A549 (cell line): ENCODE results near the gene ZNF423. TPM values are rescaled to one million over a fixed set of nuclear protein-coding genes. Genes with fewer than 3 reads are reported as not detected.

ENCODE experiments used
- ATAC-seq, 2 experiments: fragments of 200-7000 bp in 1 of 2; fragments of >200 bp in 1 of 2; cut with Nextera tagmentation in 1 of 2; cut with Tn5 transposase in 1 of 2; 3 replicates each; pipeline versions ENCODE4 v1.8.0 to v1.9.1; 2018 to 2020; ENCODE audit warnings: mild to moderate bottlenecking in 1 of 2, moderate library complexity in 1 of 2
- CTCF ChIA-PET: fragments of 300-600 bp; sonication (Branson Sonifier 250); formaldehyde crosslinking; extraction: SDS; loops from one replicate; lab custom pipeline; 2021; ENCODE audit warnings: antibody characterized with exemption, inconsistent platforms; lab: Yijun Ruan, JAX
- POLR2A ChIA-PET: fragments of 350-600 bp; formaldehyde crosslinking; extraction: SDS; loops from one replicate; lab custom pipeline; 2021; ENCODE audit warnings: antibody characterized with exemption, inconsistent platforms; lab: Yijun Ruan, JAX
- DNase-seq, 2 experiments: peaks; one replicate each; pipeline versions ENCODE4 v3.0.0 to v3.0.0-alpha.2; 2011 to 2016; ENCODE audit warnings: low read depth in 1 of 2, low spot score in 1 of 2
- FAIRE-seq: peaks from 2 replicates; lab custom pipeline; 2011; peaks lifted over from hg19 to GRCh38; lab: Jason Lieb, UNC
- H3K27ac ChIP-seq, 2 experiments: fragments of >200 bp; sonication (Bioruptor Twin); formaldehyde crosslinking; 3 replicates each; pipeline ENCODE4 v1.5.1; 2016 to 2017
- H3K4me1 ChIP-seq: fragments of >200 bp; sonication (Bioruptor Twin); formaldehyde crosslinking; 3 replicates; pipeline ENCODE4 v1.6.1; 2016
- H3K4me2 ChIP-seq: fragments of >200 bp; sonication (Bioruptor Twin); formaldehyde crosslinking; 3 replicates; pipeline ENCODE4 v1.6.1; 2016
- H3K4me3 ChIP-seq: fragments of >200 bp; sonication (Bioruptor Twin); formaldehyde crosslinking; 3 replicates; pipeline ENCODE4 v1.5.1; 2016
- H3K9me3 ChIP-seq: fragments of >200 bp; sonication (Bioruptor Twin); formaldehyde crosslinking; 3 replicates; pipeline ENCODE4 v1.6.1; 2016
- CBX8 ChIP-seq: fragments of 200-600 bp; sonication (generic); IDR thresholded peaks from 2 replicates; pipeline ENCODE4 v1.6.1; 2016
- GATA3 ChIP-seq: IDR thresholded peaks from 2 replicates; pipeline ENCODE4 v1.6.1; 2012; ENCODE audit warnings: borderline replicate concordance
- HEYL ChIP-seq: fragments of 250-450 bp; sonication (Bioruptor Pico); IDR thresholded peaks from 2 replicates; pipeline ENCODE4 v1.8.0; 2021; ENCODE audit warnings: mild to moderate bottlenecking, moderate library complexity
- HOXB5 ChIP-seq: fragments of 250-450 bp; sonication (Bioruptor Pico); IDR thresholded peaks from 2 replicates; pipeline ENCODE4 v1.5.0; 2020; ENCODE audit warnings: mild to moderate bottlenecking, moderate library complexity
- JUN ChIP-seq, 2 experiments: fragments of >200 bp; sonication (Bioruptor Twin); formaldehyde crosslinking; IDR thresholded peaks; 2 replicates in 1 of 2; 3 replicates in 1 of 2; pipeline ENCODE4 v1.6.1; 2016 to 2017
- KDM1A ChIP-seq: fragments of 200-600 bp; sonication (generic); IDR thresholded peaks from 2 replicates; pipeline ENCODE4 v1.6.1; 2016; ENCODE audit warnings: low read depth, mild to moderate bottlenecking
- MAZ ChIP-seq: fragments of 150-350 bp; IDR thresholded peaks from 2 replicates; pipeline ENCODE4 v1.6.1; 2014; ENCODE audit warnings: antibody characterized with exemption, low read depth, low read length, borderline replicate concordance
- NPAS2 ChIP-seq: fragments of 250-450 bp; sonication (Bioruptor Pico); IDR thresholded peaks from 2 replicates; pipeline ENCODE4 v1.8.0; 2022; ENCODE audit warnings: mild to moderate bottlenecking, moderate library complexity, borderline replicate concordance
- NR3C1 ChIP-seq: fragments of >200 bp; sonication (Bioruptor Twin); formaldehyde crosslinking; IDR thresholded peaks from 3 replicates; pipeline ENCODE4 v1.6.1; 2017
- POLR2AphosphoS2 ChIP-seq: conservative IDR thresholded peaks from 2 replicates; pipeline ENCODE4 v1.6.1; 2012; ENCODE audit warnings: low read length, improper control_type of control experiment, inconsistent platforms
- RAD21 ChIP-seq, 2 experiments: fragments of >200 bp in 1 of 2; sonication (Bioruptor Twin) in 1 of 2; formaldehyde crosslinking in 1 of 2; IDR thresholded peaks in 1 of 2; conservative IDR thresholded peaks in 1 of 2; 2 replicates in 1 of 2; 3 replicates in 1 of 2; pipeline ENCODE4 v1.6.1; 2012 to 2018; ENCODE audit warnings: inconsistent platforms in 1 of 2
- RARB ChIP-seq: fragments of 250-450 bp; sonication (Bioruptor Pico); IDR thresholded peaks from 2 replicates; pipeline ENCODE4 v1.8.0; 2021; ENCODE audit warnings: mild to moderate bottlenecking, moderate library complexity
- REST ChIP-seq: fragments of 200-600 bp; sonication (generic); IDR thresholded peaks from 2 replicates; pipeline ENCODE4 v1.6.1; 2016; ENCODE audit warnings: antibody characterized with exemption, mild to moderate bottlenecking, moderate library complexity
- SMC3 ChIP-seq: fragments of >200 bp; sonication (Bioruptor Twin); formaldehyde crosslinking; IDR thresholded peaks from 3 replicates; pipeline ENCODE4 v1.6.1; 2018; ENCODE audit warnings: inconsistent platforms
- SREBF2 ChIP-seq: fragments of 450-650 bp; IDR thresholded peaks from 2 replicates; pipeline ENCODE4 v1.6.1; 2014; ENCODE audit warnings: mild to moderate bottlenecking, moderate library complexity
- TFCP2L1 ChIP-seq: fragments of 250-450 bp; sonication (Bioruptor Pico); IDR thresholded peaks from 2 replicates; pipeline ENCODE4 v1.5.0; 2021; ENCODE audit warnings: mild to moderate bottlenecking
- ZC3H11A ChIP-seq: fragments of 450-650 bp; IDR thresholded peaks from 2 replicates; pipeline ENCODE4 v1.6.1; 2014; ENCODE audit warnings: antibody characterized with exemption, mild to moderate bottlenecking
- ZFP36 ChIP-seq: fragments of 450-650 bp; IDR thresholded peaks from 2 replicates; pipeline ENCODE4 v1.6.1; 2014; ENCODE audit warnings: borderline replicate concordance; ENCODE audit not compliant: partially characterized antibody
- WGBS: methylation state at CpG from one replicate; pipeline ENCODE4 v1.1.6; 2017; ENCODE audit errors: missing lambda C conversion rate; 5-methylcytosine and 5-hydroxymethylcytosine counted together
- polyA plus RNA-seq, 4 experiments: library from polyadenylated mRNA; depleted of rRNA in 3 of 4; stranded (reverse); fragments of >200 nt; fragmentation: RNase III in 1 of 4; extraction: RNeasy Plus Mini Kit Qiagen cat#74134 plus additional on column Dnase treatment in 1 of 4; gene quantifications; 2 replicates in 3 of 4; 3 replicates in 1 of 4; pipeline ENCODE4 v1.2.3, GENCODE V29; 2011 to 2017
- TF ChIP-seq, protein P1 (sequence below): fragments of 250-450 bp; sonication (Bioruptor Pico); IDR thresholded peaks from 2 replicates; pipeline ENCODE4 v1.5.0; 2021; ENCODE audit warnings: mild to moderate bottlenecking, moderate library complexity, borderline replicate concordance
- TF ChIP-seq, protein P2 (sequence below): fragments of >200 bp; sonication (Bioruptor Twin); formaldehyde crosslinking; IDR thresholded peaks from 2 replicates; pipeline ENCODE4 v1.6.1; 2016

The ZNF423 gene
- polyA plus RNA-seq, 2 of the 4 experiments (the other 2 are of a cell fraction): 0.04 to 0.10 TPM

GRCh38 chr16:49833085-49833484 lies 22.8 kb downstream of the ZNF423 start (continued):
- TF ChIP-seq KDM1A: no peak
- TF ChIP-seq GATA3: no peak
- no peak for TF ChIP-seq HEYL (CRISPR knock-in tag)
- TF ChIP-seq, all 56 proteins: peak for 0

- Histone ChIP-seq H3K9me3 (no peaks in the 10 kb centered on the region), H3K4me2 (no peak overlapping the region), H3K4me3 (no peak overlapping the region), H3K4me1 (no peaks in the 10 kb centered on the region), H3K27ac (no peak overlapping the region)
- DNase-seq: no peak
- WGBS: 79% methylated on average over 5 of the region's 7 CpGs
- ATAC-seq: no peak
- FAIRE-seq: no peak
- no peak for TF ChIP-seq CBX8
- TF ChIP-seq, protein P1, sequence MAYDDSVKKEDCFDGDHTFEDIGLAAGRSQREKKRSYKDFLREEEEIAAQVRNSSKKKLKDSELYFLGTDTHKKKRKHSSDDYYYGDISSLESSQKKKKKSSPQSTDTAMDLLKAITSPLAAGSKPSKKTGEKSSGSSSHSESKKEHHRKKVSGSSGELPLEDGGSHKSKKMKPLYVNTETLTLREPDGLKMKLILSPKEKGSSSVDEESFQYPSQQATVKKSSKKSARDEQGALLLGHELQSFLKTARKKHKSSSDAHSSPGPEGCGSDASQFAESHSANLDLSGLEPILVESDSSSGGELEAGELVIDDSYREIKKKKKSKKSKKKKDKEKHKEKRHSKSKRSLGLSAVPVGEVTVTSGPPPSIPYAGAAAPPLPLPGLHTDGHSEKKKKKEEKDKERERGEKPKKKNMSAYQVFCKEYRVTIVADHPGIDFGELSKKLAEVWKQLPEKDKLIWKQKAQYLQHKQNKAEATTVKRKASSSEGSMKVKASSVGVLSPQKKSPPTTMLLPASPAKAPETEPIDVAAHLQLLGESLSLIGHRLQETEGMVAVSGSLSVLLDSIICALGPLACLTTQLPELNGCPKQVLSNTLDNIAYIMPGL (CRISPR knock-in tag): no peak
- TF ChIP-seq TFCP2L1 (CRISPR knock-in tag): no peak
- no peak for TF ChIP-seq ZFP36
- TF ChIP-seq NPAS2 (CRISPR knock-in tag): no peak
- no peak for TF ChIP-seq SREBF2
- no peak for TF ChIP-seq ZC3H11A
- no peak for TF ChIP-seq REST
- TF ChIP-seq HEYL (CRISPR knock-in tag): no peak
- TF ChIP-seq POLR2AphosphoS2: no peak
- CTCF ChIA-PET: interaction anchor here (0.9 kb wide), 1 partner anchor 424 kb away, joined by 3 read pairs; no protein-coding TSS in a partner anchor
- POLR2A ChIA-PET: no interaction called here
Observed at GRCh38 chr16:49832177-49832576, 23.7 kb downstream of the ZNF423 start.

- ChIA-PET POLR2A (no interaction called here), CTCF (interaction anchor here (1.5 to 1.7 kb wide), 3 partner anchors 10 to 91 kb away, joined by 4 to 7 read pairs (median 5); no protein-coding TSS in a partner anchor)
- H3K27ac ChIP-seq: no peak overlapping the region
- TF ChIP-seq NR3C1: no peak
- TF ChIP-seq MAZ: no peak
- TF ChIP-seq RARB (CRISPR knock-in tag): no peak
- no peak for TF ChIP-seq JUN (IDR thresholded peaks at IDR 0.05)
- no peak for TF ChIP-seq RAD21 (conservative IDR thresholded peaks at IDR 0.05 in 1 of 2, IDR thresholded peaks at IDR 0.05 in 1 of 2)
- TF ChIP-seq, protein P2, sequence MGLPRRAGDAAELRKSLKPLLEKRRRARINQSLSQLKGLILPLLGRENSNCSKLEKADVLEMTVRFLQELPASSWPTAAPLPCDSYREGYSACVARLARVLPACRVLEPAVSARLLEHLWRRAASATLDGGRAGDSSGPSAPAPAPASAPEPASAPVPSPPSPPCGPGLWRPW: no peak
- no peak for TF ChIP-seq SMC3
- no peak for TF ChIP-seq REST
- TF ChIP-seq HOXB5 (CRISPR knock-in tag): no peak
- WGBS: 28% methylated on average over 5 of the region's 5 CpGs
- H3K9me3 ChIP-seq: no peaks in the 10 kb centered on the region
- ATAC-seq: no peak
- H3K4me2 ChIP-seq: no peak overlapping the region
- H3K4me1 ChIP-seq: no peaks in the 10 kb centered on the region
- DNase-seq: no peak
- no peak for FAIRE-seq
- no peak overlapping the region for H3K4me3 ChIP-seq
Observed at GRCh38 chr16:49830873-49831272, 25.0 kb downstream of the ZNF423 start.
